Fibroblast of lung (primary cell): ENCODE measurements around the gene RPP30. TPM values are rescaled to one million over a fixed set of nuclear protein-coding genes. Genes with fewer than 3 reads are reported as not detected.

Experiments
- DNase-seq, 2 donors: peaks; one replicate each; pipeline versions ENCODE4 v3.0.0 to v3.0.0-alpha.2; 2010; ENCODE audit warnings: low read depth in 2 of 2
- H2AFZ ChIP-seq: 2 replicates; pipeline ENCODE4 v1.5.1; 2012; ENCODE audit warnings: low read length, control low read depth, inconsistent platforms
- H3K27ac ChIP-seq: 2 replicates; pipeline ENCODE4 v1.5.1; 2011; ENCODE audit warnings: low read length, control low read depth; ENCODE audit not compliant: insufficient read depth
- H3K27me3 ChIP-seq: 2 replicates; pipeline ENCODE4 v1.5.1; 2011; ENCODE audit warnings: mild to moderate bottlenecking, low read length; ENCODE audit not compliant: control insufficient read depth, insufficient read depth
- H3K36me3 ChIP-seq: 2 replicates; pipeline ENCODE4 v1.5.1; 2011; ENCODE audit warnings: low read length; ENCODE audit not compliant: control insufficient read depth, insufficient read depth
- H3K4me1 ChIP-seq: 2 replicates; pipeline ENCODE4 v1.5.1; 2011; ENCODE audit warnings: low read length; ENCODE audit not compliant: control insufficient read depth, insufficient read depth; ENCODE audit errors: extremely low read depth
- H3K4me2 ChIP-seq: 2 replicates; pipeline ENCODE4 v1.5.1; 2011; ENCODE audit warnings: low read length, control low read depth; ENCODE audit not compliant: insufficient read depth; ENCODE audit errors: extremely low read depth
- H3K4me3 ChIP-seq, 4 experiments: fragments of 200-600 bp in 1 of 4; sonication (generic) in 1 of 4; replicated peaks in 1 of 4; 2 replicates each; pipeline ENCODE4 v1.5.1; 2011 to 2016; ENCODE audit warnings: low read length in 4 of 4, low read depth in 3 of 4, mild to moderate bottlenecking in 3 of 4, control low read depth in 2 of 4, inconsistent platforms in 1 of 4, mixed read lengths in 1 of 4; ENCODE audit not compliant: insufficient read depth in 1 of 4; ENCODE audit errors: control extremely low read depth in 1 of 4
- H3K79me2 ChIP-seq: 2 replicates; pipeline ENCODE4 v1.5.1; 2012; ENCODE audit warnings: mild to moderate bottlenecking, low read length, inconsistent platforms; ENCODE audit not compliant: control insufficient read depth, insufficient read depth
- H3K9ac ChIP-seq: 2 replicates; pipeline ENCODE4 v1.5.1; 2011; ENCODE audit warnings: mild to moderate bottlenecking, low read length, control low read depth; ENCODE audit not compliant: insufficient read depth
- H3K9me3 ChIP-seq: 2 replicates; pipeline ENCODE4 v1.5.1; 2012; ENCODE audit warnings: low read depth, low read length; ENCODE audit not compliant: control insufficient read depth, insufficient read depth
- H4K20me1 ChIP-seq: 2 replicates; pipeline ENCODE4 v1.5.1; 2011; ENCODE audit warnings: low read length; ENCODE audit not compliant: control insufficient read depth, insufficient read depth; ENCODE audit errors: extremely low read depth
- EZH2 ChIP-seq: IDR thresholded peaks from 2 replicates; pipeline ENCODE4 v1.5.1; 2012; ENCODE audit warnings: low read length, control low read depth, mild to moderate bottlenecking; ENCODE audit errors: missing control alignments
- polyA plus RNA-seq, 2 donors: library from polyadenylated mRNA; depleted of rRNA in 1 of 2; stranded (reverse) in 1 of 2; unstranded in 1 of 2; fragments of >200 nt; gene quantifications; 2 replicates each; pipeline ENCODE4 v1.2.1, GENCODE V29; 2011 to 2012; ENCODE audit warnings: missing spikeins in 1 of 2
- total RNA-seq: library from RNA; depleted of rRNA; stranded (reverse); fragments of >200 nt; gene quantifications from 2 replicates; pipeline ENCODE4 v1.2.1, GENCODE V29; 2014
- TF ChIP-seq, protein P1 (sequence below), 2 donors: IDR thresholded peaks in 1 of 2; conservative IDR thresholded peaks in 1 of 2; 1 replicate in 1 of 2; 2 replicates in 1 of 2; pipeline ENCODE4 v1.5.1; 2011 to 2012; ENCODE audit warnings: low read length in 2 of 2, control low read depth in 1 of 2, inconsistent platforms in 1 of 2, low read depth in 1 of 2, mild to moderate bottlenecking in 1 of 2

RPP30 gene
- total and polyA plus RNA-seq, 2 donors (not counting 1 experiment from before 2014, with no cell fraction given) = 32.2 to 38.6 TPM

- no peak overlapping the region for H2AFZ ChIP-seq
- no peak overlapping the region for H3K4me2 ChIP-seq
- TF ChIP-seq, protein P1, sequence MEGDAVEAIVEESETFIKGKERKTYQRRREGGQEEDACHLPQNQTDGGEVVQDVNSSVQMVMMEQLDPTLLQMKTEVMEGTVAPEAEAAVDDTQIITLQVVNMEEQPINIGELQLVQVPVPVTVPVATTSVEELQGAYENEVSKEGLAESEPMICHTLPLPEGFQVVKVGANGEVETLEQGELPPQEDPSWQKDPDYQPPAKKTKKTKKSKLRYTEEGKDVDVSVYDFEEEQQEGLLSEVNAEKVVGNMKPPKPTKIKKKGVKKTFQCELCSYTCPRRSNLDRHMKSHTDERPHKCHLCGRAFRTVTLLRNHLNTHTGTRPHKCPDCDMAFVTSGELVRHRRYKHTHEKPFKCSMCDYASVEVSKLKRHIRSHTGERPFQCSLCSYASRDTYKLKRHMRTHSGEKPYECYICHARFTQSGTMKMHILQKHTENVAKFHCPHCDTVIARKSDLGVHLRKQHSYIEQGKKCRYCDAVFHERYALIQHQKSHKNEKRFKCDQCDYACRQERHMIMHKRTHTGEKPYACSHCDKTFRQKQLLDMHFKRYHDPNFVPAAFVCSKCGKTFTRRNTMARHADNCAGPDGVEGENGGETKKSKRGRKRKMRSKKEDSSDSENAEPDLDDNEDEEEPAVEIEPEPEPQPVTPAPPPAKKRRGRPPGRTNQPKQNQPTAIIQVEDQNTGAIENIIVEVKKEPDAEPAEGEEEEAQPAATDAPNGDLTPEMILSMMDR (conservative IDR thresholded peaks at IDR 0.05 in 1 of 2, IDR thresholded peaks at IDR 0.05 in 1 of 2; ENCODE audit: low read depth in 1 of 2, low read length in 2 of 2) = peak; percentile 27 to 48
- TF ChIP-seq EZH2 = no peak
- no peaks in the 10 kb centered on the region for H3K79me2 ChIP-seq
- H3K36me3 ChIP-seq = no peaks in the 10 kb centered on the region
- no peaks in the 10 kb centered on the region for H3K4me1 ChIP-seq
- H3K9me3 ChIP-seq = no peaks in the 10 kb centered on the region
- H3K27ac ChIP-seq = no peak overlapping the region
- DNase-seq = peak; percentile 36 to 64
- H4K20me1 ChIP-seq = no peaks in the 10 kb centered on the region
- no peak overlapping the region for H3K9ac ChIP-seq
- H3K27me3 ChIP-seq = peaks cover 4% of the 10 kb centered on the region
- no peak overlapping the region for H3K4me3 ChIP-seq
Measured at GRCh38 chr10:90865401-90865800, 6.4 kb upstream of the RPP30 start.

DNA sequence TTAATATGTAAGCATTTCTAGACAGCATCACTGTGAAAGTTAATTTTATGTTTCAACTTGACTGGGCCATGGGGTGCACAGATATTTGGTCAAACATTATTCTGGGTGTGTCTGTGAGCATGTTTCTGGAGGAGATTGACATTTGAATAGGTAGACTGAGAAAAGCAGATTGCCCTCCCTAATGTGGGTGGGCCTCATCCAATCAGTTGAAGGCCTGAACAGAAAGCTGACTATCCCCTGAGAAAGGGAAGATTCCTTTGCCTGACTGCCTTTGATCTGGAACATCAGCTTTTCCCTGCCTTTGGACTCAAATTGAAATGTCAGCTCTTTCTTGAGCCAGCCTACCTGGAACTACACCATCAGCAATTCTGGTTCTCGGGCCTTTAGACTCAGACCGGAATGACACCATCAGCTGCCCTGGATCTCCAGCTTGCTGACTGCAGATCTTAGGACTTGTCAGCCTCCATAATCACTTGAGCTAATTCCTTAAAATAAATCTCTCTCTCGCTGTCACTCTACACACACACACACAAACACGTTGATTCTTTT is 5.7 kb upstream of the RPP30 start:
- no peaks in the 10 kb centered on the region for H3K9me3 ChIP-seq
- no peak overlapping the region for H3K9ac ChIP-seq
- H3K4me3 ChIP-seq = no peak overlapping the region
- TF ChIP-seq EZH2 = no peak
- TF ChIP-seq, protein P1 (conservative IDR thresholded peaks at IDR 0.05 in 1 of 2, IDR thresholded peaks at IDR 0.05 in 1 of 2; ENCODE audit: low read depth in 1 of 2, low read length in 2 of 2) = no peak
- H3K27me3 ChIP-seq = peaks cover 4% of the 10 kb centered on the region
- H3K4me2 ChIP-seq = no peak overlapping the region
- H3K79me2 ChIP-seq = no peaks in the 10 kb centered on the region
- DNase-seq = no peak
- H2AFZ ChIP-seq = no peak overlapping the region
- no peak overlapping the region for H3K27ac ChIP-seq
- H3K4me1 ChIP-seq = no peaks in the 10 kb centered on the region
- H3K36me3 ChIP-seq = no peaks in the 10 kb centered on the region
- H4K20me1 ChIP-seq = no peaks in the 10 kb centered on the region

DNA sequence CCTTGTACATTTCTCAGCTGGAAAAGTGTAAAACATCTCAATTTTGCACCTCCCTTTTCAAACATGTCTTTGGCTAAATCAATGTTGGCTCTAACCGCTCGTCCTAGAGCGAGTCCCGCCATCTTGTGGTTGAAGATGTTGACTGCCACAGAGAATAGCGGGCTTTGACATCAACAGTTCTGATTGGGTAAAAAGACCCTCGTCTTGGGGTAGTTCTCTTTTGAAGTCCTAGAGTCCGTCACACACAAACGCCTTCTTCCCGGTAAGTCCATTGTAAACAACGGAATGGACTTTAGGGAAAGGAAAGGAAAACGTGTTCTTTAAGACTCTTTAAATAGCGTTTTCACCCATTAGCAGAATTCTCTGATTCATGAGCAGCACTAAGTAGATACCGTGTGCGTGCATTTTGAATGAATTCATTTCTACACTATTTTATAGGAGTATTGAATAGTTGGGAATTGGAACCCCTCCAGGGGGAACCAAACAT is 452 bp upstream of the RPP30 start:
- no peak for TF ChIP-seq EZH2
- TF ChIP-seq, protein P1 (conservative IDR thresholded peaks at IDR 0.05 in 1 of 2, IDR thresholded peaks at IDR 0.05 in 1 of 2; ENCODE audit: low read depth in 1 of 2, low read length in 2 of 2) = peak; percentile 60 to 70
- Histone ChIP-seq H3K4me3 (peak overlapping the region; percentile 73 to 95 (median 92)), H3K9me3 (no peaks in the 10 kb centered on the region), H4K20me1 (no peaks in the 10 kb centered on the region), H3K27me3 (peaks cover 4% of the 10 kb centered on the region), H3K4me1 (no peaks in the 10 kb centered on the region), H3K9ac (no peak overlapping the region), H3K27ac (peak overlapping the region; percentile 60), H3K79me2 (peaks cover 25% of the 10 kb centered on the region), H3K4me2 (peak overlapping the region; percentile 76), H2AFZ (peak overlapping the region; percentile 86), H3K36me3 (no peaks in the 10 kb centered on the region)
- DNase-seq = peak; percentile 88 to 90
